ENCODE data around the gene ATP11C.

ATP11C gene

GRCh38 chrX:139831675-139832456, 101.0 kb downstream of the ATP11C start:
- no peaks in the 10 kb centered on the region for H3K27me3 ChIP-seq (ENCODE audit: insufficient read depth, low read length)
- peak overlapping the region; percentile 49 for H3K4me3 ChIP-seq (ENCODE audit: low read depth, low read length)
- H3K27ac ChIP-seq (ENCODE audit: low read depth, low read length) = peak overlapping the region; percentile 48
- no peaks in the 10 kb centered on the region for H3K36me3 ChIP-seq (ENCODE audit: insufficient read depth, low read length)
- H3K4me1 ChIP-seq (ENCODE audit: control insufficient read depth, insufficient read depth, low read length, unreplicated experiment) = peaks cover 46% of the 10 kb centered on the region
- H2AFZ ChIP-seq (ENCODE audit: low read length, unreplicated experiment) = no peak overlapping the region
- peaks cover 28% of the 10 kb centered on the region for H3K79me2 ChIP-seq (ENCODE audit: control insufficient read depth, insufficient read depth, low read length, unreplicated experiment)

GRCh38 chrX:139831017-139831416, 101.8 kb downstream of the ATP11C start:
- Histone ChIP-seq H3K27me3 (ENCODE audit: insufficient read depth, low read length) (no peaks in the 10 kb centered on the region), H3K4me1 (ENCODE audit: control insufficient read depth, insufficient read depth, low read length, unreplicated experiment) (peaks cover 54% of the 10 kb centered on the region), H3K36me3 (ENCODE audit: insufficient read depth, low read length) (no peaks in the 10 kb centered on the region), H3K79me2 (ENCODE audit: control insufficient read depth, insufficient read depth, low read length, unreplicated experiment) (peaks cover 28% of the 10 kb centered on the region), H3K4me3 (ENCODE audit: low read depth, low read length) (peak overlapping the region; percentile 49), H2AFZ (ENCODE audit: low read length, unreplicated experiment) (no peak overlapping the region), H3K27ac (ENCODE audit: low read depth, low read length) (peak overlapping the region; percentile 48)

DNA sequence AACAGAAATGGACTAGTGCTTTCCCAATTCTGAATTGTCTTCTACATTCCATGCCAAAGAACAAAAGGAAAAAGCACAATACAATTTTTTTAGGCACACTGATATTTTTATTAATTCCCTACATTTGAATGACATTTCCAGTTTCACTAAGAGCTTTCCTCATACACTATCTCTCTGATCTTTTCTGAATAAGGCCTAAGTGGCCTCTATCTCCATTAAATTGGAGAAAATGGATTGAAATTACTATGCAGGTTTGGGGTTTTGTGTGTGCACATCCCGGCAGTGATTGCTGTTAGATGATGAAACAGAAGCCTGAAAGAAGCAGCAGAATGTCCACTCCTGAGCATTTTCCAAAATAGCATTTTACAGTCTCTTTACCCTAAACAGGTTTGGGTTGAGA, 104.0 kb downstream of the ATP11C start:
- Histone ChIP-seq H3K4me1 (ENCODE audit: control insufficient read depth, insufficient read depth, low read length, unreplicated experiment) (peaks cover 67% of the 10 kb centered on the region), H2AFZ (ENCODE audit: low read length, unreplicated experiment) (no peak overlapping the region), H3K27me3 (ENCODE audit: insufficient read depth, low read length) (no peaks in the 10 kb centered on the region), H3K27ac (ENCODE audit: low read depth, low read length) (0 out of 2 replicates have a peak overlapping the region, but pooled peaks have one; percentile 23), H3K79me2 (ENCODE audit: control insufficient read depth, insufficient read depth, low read length, unreplicated experiment) (peaks cover 28% of the 10 kb centered on the region), H3K36me3 (ENCODE audit: insufficient read depth, low read length) (no peaks in the 10 kb centered on the region), H3K4me3 (ENCODE audit: low read depth, low read length) (no peak overlapping the region)

- peaks cover 73% of the 10 kb centered on the region for H3K4me1 ChIP-seq (ENCODE audit: control insufficient read depth, insufficient read depth, low read length, unreplicated experiment)
- H3K79me2 ChIP-seq (ENCODE audit: control insufficient read depth, insufficient read depth, low read length, unreplicated experiment) = peaks cover 28% of the 10 kb centered on the region
- H3K36me3 ChIP-seq (ENCODE audit: insufficient read depth, low read length) = no peaks in the 10 kb centered on the region
- peak overlapping the region; percentile 80; the same call in 1 of the 2 replicates for H3K27ac ChIP-seq (ENCODE audit: low read depth, low read length)
- H2AFZ ChIP-seq (ENCODE audit: low read length, unreplicated experiment) = no peak overlapping the region
- H3K4me3 ChIP-seq (ENCODE audit: low read depth, low read length) = peak overlapping the region; percentile 37; the same call in 1 of the 2 replicates
- no peaks in the 10 kb centered on the region for H3K27me3 ChIP-seq (ENCODE audit: insufficient read depth, low read length)
These were observed 104.8 kb downstream of the ATP11C start for GRCh38 chrX:139828033-139828432.

- Histone ChIP-seq H3K4me3 (ENCODE audit: low read depth, low read length) (peak overlapping the region; percentile 60), H3K4me1 (ENCODE audit: control insufficient read depth, insufficient read depth, low read length, unreplicated experiment) (peaks cover 58% of the 10 kb centered on the region), H2AFZ (ENCODE audit: low read length, unreplicated experiment) (no peak overlapping the region), H3K36me3 (ENCODE audit: insufficient read depth, low read length) (no peaks in the 10 kb centered on the region), H3K79me2 (ENCODE audit: control insufficient read depth, insufficient read depth, low read length, unreplicated experiment) (peaks cover 25% of the 10 kb centered on the region), H3K27ac (ENCODE audit: low read depth, low read length) (peak overlapping the region; percentile 80), H3K27me3 (ENCODE audit: insufficient read depth, low read length) (no peaks in the 10 kb centered on the region)
These were observed 106.5 kb downstream of the ATP11C start for GRCh38 chrX:139826065-139827044.

- Histone ChIP-seq H2AFZ (ENCODE audit: low read length, unreplicated experiment) (no peak overlapping the region), H3K4me3 (ENCODE audit: low read depth, low read length) (peak overlapping the region; percentile 60; the same call in 1 of the 2 replicates), H3K36me3 (ENCODE audit: insufficient read depth, low read length) (no peaks in the 10 kb centered on the region), H3K4me1 (ENCODE audit: control insufficient read depth, insufficient read depth, low read length, unreplicated experiment) (peaks cover 51% of the 10 kb centered on the region), H3K27ac (ENCODE audit: low read depth, low read length) (peak overlapping the region; percentile 80), H3K79me2 (ENCODE audit: control insufficient read depth, insufficient read depth, low read length, unreplicated experiment) (peaks cover 22% of the 10 kb centered on the region), H3K27me3 (ENCODE audit: insufficient read depth, low read length) (no peaks in the 10 kb centered on the region)
These were observed 107.2 kb downstream of the ATP11C start for GRCh38 chrX:139825618-139826017.

DNA sequence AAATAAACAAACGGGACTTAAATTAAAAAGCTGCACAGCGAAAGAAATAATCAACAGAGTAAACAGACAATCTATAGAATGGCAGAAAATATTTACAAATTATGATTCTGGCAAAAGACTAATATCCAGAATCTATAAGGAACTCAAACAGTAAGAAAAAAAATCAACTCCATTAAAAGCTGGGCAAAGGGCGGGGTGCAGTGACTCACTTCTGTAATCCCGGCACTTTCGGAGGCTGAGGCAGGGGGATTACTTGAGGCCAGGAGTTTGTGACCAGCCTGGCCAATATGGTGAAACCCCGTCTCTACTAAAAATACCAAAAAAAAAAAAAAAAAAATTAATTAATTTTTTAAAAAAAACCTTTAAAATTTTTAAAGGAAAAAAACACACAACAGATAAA, 109.0 kb downstream of the ATP11C start:
- Histone ChIP-seq H3K79me2 (ENCODE audit: control insufficient read depth, insufficient read depth, low read length, unreplicated experiment) (peaks cover 12% of the 10 kb centered on the region), H3K27me3 (ENCODE audit: insufficient read depth, low read length) (no peaks in the 10 kb centered on the region), H3K27ac (ENCODE audit: low read depth, low read length) (peak overlapping the region; percentile 56), H3K36me3 (ENCODE audit: insufficient read depth, low read length) (no peaks in the 10 kb centered on the region), H3K4me1 (ENCODE audit: control insufficient read depth, insufficient read depth, low read length, unreplicated experiment) (peaks cover 48% of the 10 kb centered on the region), H3K4me3 (ENCODE audit: low read depth, low read length) (peak overlapping the region; percentile 66), H2AFZ (ENCODE audit: low read length, unreplicated experiment) (no peak overlapping the region)

GRCh38 chrX:139820358-139820984, 112.4 kb downstream of the ATP11C start:
- Histone ChIP-seq H3K79me2 (ENCODE audit: control insufficient read depth, insufficient read depth, low read length, unreplicated experiment) (no peaks in the 10 kb centered on the region), H3K4me3 (ENCODE audit: low read depth, low read length) (no peak overlapping the region), H3K27me3 (ENCODE audit: insufficient read depth, low read length) (no peaks in the 10 kb centered on the region), H3K27ac (ENCODE audit: low read depth, low read length) (no peak overlapping the region), H2AFZ (ENCODE audit: low read length, unreplicated experiment) (no peak overlapping the region), H3K36me3 (ENCODE audit: insufficient read depth, low read length) (no peaks in the 10 kb centered on the region), H3K4me1 (ENCODE audit: control insufficient read depth, insufficient read depth, low read length, unreplicated experiment) (peaks cover 17% of the 10 kb centered on the region)

GRCh38 chrX:139816204-139816603, 116.6 kb downstream of the ATP11C start:
- Histone ChIP-seq H3K27ac (ENCODE audit: low read depth, low read length) (no peak overlapping the region), H3K4me3 (ENCODE audit: low read depth, low read length) (no peak overlapping the region)

DNA sequence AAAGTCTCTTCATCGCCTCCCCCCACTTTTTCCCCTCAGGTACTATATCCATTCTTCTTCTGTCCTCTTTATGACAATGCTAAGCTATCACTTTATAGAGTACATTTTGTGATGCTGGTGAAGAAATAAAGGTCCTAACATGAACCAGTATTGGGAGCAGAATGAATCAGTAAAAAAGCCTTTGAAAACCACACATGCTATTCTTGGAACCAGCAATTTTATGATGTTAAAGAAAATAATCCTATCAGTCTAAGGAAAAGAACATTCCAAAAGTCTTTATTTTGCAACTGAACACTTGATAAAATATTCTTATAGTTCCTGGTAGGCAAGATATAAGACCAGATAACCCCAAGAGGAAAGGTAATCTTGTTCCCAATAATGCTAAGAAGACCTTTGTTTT, 117.1 kb downstream of the ATP11C start:
- Histone ChIP-seq H3K36me3 (ENCODE audit: insufficient read depth, low read length) (no peaks in the 10 kb centered on the region), H3K27me3 (ENCODE audit: insufficient read depth, low read length) (no peaks in the 10 kb centered on the region), H2AFZ (ENCODE audit: low read length, unreplicated experiment) (no peak overlapping the region), H3K4me3 (ENCODE audit: low read depth, low read length) (no peak overlapping the region), H3K4me1 (ENCODE audit: control insufficient read depth, insufficient read depth, low read length, unreplicated experiment) (peaks cover 2% of the 10 kb centered on the region), H3K27ac (ENCODE audit: low read depth, low read length) (no peak overlapping the region), H3K79me2 (ENCODE audit: control insufficient read depth, insufficient read depth, low read length, unreplicated experiment) (no peaks in the 10 kb centered on the region)

More at GRCh38 chrX:139816204-139816603, 116.6 kb downstream of the ATP11C start:
- H3K27me3 ChIP-seq (ENCODE audit: insufficient read depth, low read length) = no peaks in the 10 kb centered on the region
- H3K79me2 ChIP-seq (ENCODE audit: control insufficient read depth, insufficient read depth, low read length, unreplicated experiment) = no peaks in the 10 kb centered on the region
- no peak overlapping the region for H2AFZ ChIP-seq (ENCODE audit: low read length, unreplicated experiment)
- peaks cover 2% of the 10 kb centered on the region for H3K4me1 ChIP-seq (ENCODE audit: control insufficient read depth, insufficient read depth, low read length, unreplicated experiment)
- H3K36me3 ChIP-seq (ENCODE audit: insufficient read depth, low read length) = no peaks in the 10 kb centered on the region

All from ACC112 (cell line).